HUDEP-2 (cell line): Measurements from ENCODE around the gene ZNF121.
A peak's percentile ranks its signal among the peaks of the same experiment; 100 is the strongest.
"Not testable (repeated sequence)": the region's sequence is repeated elsewhere in the genome, so short reads cannot be mapped to it uniquely, and the experiment has no call there.

Experiments
- DNase-seq, 76 experiments: peaks; one replicate each; lab custom pipeline; 2025; ENCODE audit not compliant: unreplicated experiment in 76 of 76; lab: John Stamatoyannopoulos, UW

Gene ZNF121

DNA sequence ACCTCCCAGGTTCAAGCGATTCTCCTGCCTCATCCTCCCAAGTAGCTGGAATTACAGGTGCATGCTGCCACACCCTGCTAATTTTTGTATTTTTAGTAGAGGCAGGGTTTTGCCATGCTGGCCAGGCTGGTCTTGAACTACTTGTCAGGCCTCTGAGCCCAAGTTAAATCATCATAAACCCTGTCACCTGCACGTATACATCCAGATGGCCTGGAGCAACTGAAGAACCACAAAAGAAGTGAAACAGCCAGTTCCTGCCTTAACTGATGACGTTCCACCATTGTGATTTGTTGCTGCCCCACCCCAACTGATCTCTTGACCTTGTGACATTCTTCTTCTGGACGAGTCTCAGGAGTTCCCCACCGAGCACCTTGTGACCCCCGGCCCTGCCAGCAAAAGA is 45.1 kb downstream of the ZNF121 start:
- not testable (repeated sequence) for DNase-seq

DNA sequence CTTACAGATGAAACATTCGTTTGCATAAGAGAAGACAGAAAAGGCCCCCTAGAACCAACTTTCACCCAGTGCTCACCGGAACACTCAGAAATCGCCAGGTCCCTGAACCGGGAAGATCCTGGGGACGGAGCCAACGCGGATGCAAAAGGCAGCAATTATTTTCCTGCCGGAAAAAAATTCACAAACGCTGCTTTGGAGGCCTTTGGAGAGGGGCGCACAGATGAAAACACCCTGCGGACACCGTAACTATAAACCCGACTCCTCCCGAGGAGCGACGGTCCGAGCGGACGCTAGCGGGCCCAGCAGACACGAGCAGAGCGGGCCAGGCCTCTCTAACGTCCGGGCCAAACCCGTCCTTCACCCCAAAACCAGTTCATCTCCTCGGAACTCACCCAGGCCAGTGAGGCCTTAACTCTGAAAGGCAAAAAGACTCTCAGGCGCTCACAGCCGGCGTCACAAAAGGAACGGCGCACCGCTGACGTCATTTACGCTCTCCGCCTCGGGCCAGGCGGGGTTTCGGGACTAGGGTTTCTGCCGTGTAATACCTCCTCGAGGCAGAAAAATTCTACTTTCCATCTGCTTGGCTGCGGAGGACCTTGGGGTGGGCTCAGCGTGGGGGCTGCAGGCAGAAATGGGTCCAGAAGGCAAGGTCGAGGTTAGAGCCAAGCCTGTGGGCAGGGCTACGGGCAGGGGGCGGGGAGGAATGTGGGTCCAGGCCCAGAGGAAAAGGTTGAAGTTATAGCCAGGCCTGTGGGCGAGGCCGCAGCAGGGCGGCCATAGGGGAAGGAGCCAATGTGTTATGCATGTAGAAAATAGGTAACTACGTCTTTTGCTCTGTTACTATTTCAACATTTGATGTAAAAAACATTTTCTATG is 45.9 kb downstream of the ZNF121 start, which contains the start of gene ZNF426:
Gene ZNF426 (minus strand): TSS at position 463 of the 876 bp plus-strand sequence. CDS start 2,413 bp downstream, outside the sequence.
- DNase-seq = peak in 73 of 76 experiments; percentile 11 to 85 (median 65)

DNA sequence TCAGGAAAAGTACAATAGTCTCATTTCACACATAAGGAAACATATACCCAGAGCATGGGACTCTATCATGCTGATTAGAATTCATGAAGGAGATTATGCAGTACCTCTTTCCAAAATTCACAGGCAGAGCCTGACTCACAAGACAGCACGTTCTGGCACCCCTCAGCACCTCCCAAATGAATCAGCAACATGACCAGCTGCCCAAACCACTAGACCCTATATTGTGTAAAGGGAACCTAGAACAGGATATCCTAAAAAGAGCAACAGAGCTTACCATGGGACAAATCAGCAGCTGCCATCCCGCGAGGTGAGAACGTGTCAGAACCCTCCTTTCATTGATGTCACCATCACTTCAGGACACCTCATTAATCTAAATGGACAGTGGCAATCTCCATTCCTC is 48.4 kb downstream of the ZNF121 start:
- DNase-seq = no peak

DNA sequence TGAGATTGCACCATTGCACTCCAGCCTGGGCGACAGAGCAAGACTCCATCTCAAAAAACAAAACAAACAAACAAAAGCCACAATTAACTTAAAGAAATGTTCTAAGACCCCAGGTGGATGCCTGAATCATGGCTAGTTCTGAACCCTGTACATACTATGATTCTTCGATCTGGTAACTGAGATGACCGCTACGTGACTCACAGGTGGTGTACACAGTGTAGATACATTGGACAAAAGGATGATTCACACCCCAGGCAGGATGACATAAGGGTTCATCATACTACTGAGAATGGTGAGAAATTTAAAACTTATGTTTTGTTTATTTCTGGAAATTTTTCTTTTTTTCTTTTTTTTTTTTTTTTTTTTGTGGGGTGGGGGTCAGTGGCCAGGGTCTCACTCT is 52.4 kb downstream of the ZNF121 start:
- no peak for DNase-seq

DNA sequence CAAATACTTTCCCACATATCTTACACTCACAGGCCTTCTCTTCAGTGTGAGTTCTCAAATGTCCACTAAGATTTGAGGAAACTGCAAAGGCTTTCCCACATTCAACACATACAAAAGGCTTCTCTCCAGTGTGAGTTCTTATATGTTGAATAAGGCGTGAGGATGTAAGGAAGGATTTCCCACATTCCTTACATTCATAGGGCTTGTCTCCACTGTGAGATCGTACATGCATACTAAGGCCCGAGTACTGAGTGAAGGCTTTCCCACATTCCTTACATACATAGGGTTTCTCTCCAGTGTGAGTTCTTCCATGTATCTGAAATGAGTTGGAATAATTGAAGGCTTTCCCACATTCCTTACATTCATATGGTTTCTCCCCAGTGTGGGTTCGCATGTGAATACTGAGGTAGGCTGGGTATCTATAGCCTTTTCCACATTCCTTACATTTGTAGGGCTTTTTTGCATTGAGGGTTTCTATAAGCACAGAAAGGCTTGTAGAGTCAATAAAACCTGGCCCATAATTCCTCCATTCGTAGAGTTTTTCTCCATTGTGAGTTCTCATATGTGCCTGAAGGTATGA is 55.5 kb downstream of the ZNF121 start:
- no peak for DNase-seq

DNA sequence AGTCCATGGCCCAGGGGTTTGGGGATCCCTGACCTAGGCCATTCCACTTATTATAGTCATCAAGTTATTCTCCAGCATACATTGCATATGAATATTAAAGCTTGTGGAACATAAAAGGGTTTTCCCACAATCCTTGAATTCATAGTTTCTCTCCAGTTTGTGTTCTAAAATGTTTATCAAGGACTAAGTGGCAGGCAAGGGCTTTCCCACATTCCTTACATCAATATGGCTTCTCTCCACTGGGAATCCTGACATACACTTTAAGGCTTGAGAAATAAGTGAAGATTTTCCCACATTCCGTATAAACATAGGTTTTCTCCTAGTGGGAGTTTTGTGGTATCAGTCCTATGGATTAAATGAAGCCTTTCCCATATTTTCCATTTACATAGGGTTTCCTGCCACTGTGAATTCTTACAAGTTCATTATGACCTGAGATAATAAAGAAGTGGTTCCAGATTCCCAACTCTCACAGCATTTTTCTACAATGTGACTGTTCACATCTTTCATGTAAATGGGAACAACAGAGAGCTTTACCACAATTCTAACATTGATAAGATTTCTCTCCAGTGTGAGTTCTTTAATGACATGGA is 60.3 kb downstream of the ZNF121 start:
- DNase-seq = no peak
